Hepatocyte (in vitro differentiated cells): ENCODE data around the gene SGCD.

ENCODE experiments used
- CTCF ChIP-seq: fragments of 200-600 bp; sonication (generic); IDR thresholded peaks from 2 replicates; pipeline ENCODE4 v1.5.1; 2016; ENCODE audit warnings: antibody characterized with exemption, mild to moderate bottlenecking; ENCODE audit not compliant: poor library complexity
- EZH2 ChIP-seq: fragments of 200-600 bp; sonication (generic); IDR thresholded peaks from 2 replicates; pipeline ENCODE4 v1.6.1; 2016; ENCODE audit warnings: antibody characterized with exemption, mild to moderate bottlenecking, borderline replicate concordance
- EZH2phosphoT487 ChIP-seq: fragments of 200-600 bp; sonication (generic); IDR thresholded peaks from one replicate; pipeline ENCODE4 v1.6.1; 2018; ENCODE audit warnings: antibody characterized with exemption, mild to moderate bottlenecking, low read depth, moderate library complexity; ENCODE audit not compliant: unreplicated experiment, severe bottlenecking

- TF ChIP-seq CTCF (no peak), EZH2 (no peak), EZH2phosphoT487 (no peak)
These were observed 108.1 kb downstream of the SGCD start for GRCh38 chr5:156435101-156435500.
